ENCODE data around the gene MYO5C. TPM values are rescaled to one million over a fixed set of nuclear protein-coding genes. Genes with fewer than 3 reads are reported as not detected.

The MYO5C gene
- total RNA-seq, 1 experiment from 2014 or later: 48.1 TPM

GRCh38 chr15:52185151-52185561 is 110.4 kb downstream of the MYO5C start:
- Mint-ChIP-seq H3K27me3 (ENCODE audit: unreplicated experiment) (no peaks in the 10 kb centered on the region), H3K9me3 (ENCODE audit: low read depth, unreplicated experiment) (no peaks in the 10 kb centered on the region), H3K4me1 (ENCODE audit: low read depth, unreplicated experiment) (peaks cover 27% of the 10 kb centered on the region), H3K36me3 (ENCODE audit: insufficient read depth, unreplicated experiment) (peaks cover 16% of the 10 kb centered on the region), H3K4me3 (ENCODE audit: low read depth, unreplicated experiment) (peak overlapping the region; percentile 57), H3K27ac (ENCODE audit: unreplicated experiment) (peak overlapping the region; percentile 93)
- CTCF ChIA-PET: interaction anchor here (1.0 to 2.6 kb wide), 4 partner anchors 23 to 213 kb away, joined by 3 to 21 read pairs (median 8); partner anchors contain the start of gene LEO1
- TF ChIP-seq CTCF (IDR thresholded peaks at IDR 0.05; ENCODE audit: unreplicated experiment): no peak
- DNase-seq: peak; percentile 63
- intact Hi-C loops (cut with micrococcal nuclease; ENCODE audit: unreplicated experiment): no loop called here
- BruUV-seq (replicated peaks): no TSS peak

- Mint-ChIP-seq H3K27me3 (ENCODE audit: unreplicated experiment) (no peaks in the 10 kb centered on the region), H3K9me3 (ENCODE audit: low read depth, unreplicated experiment) (no peaks in the 10 kb centered on the region), H3K4me1 (ENCODE audit: low read depth, unreplicated experiment) (peaks cover 27% of the 10 kb centered on the region), H3K4me3 (ENCODE audit: low read depth, unreplicated experiment) (peak overlapping the region; percentile 57), H3K36me3 (ENCODE audit: insufficient read depth, unreplicated experiment) (peaks cover 20% of the 10 kb centered on the region), H3K27ac (ENCODE audit: unreplicated experiment) (peak overlapping the region; percentile 93)
- TF ChIP-seq CTCF (IDR thresholded peaks at IDR 0.05; ENCODE audit: unreplicated experiment): no peak
- CTCF ChIA-PET: interaction anchor here (1.0 to 2.6 kb wide), 6 partner anchors 24 to 494 kb away, joined by 3 to 21 read pairs (median 5); partner anchors contain the start of gene LEO1
- intact Hi-C loops (cut with micrococcal nuclease; ENCODE audit: unreplicated experiment): loop anchor here (5.0 kb wide), 1 partner anchor 43 kb away; no protein-coding TSS in a partner anchor
- BruUV-seq (replicated peaks): no TSS peak
- DNase-seq: peak; percentile 48
These were observed 110.9 kb downstream of the MYO5C start for GRCh38 chr15:52184721-52185120.

- no peaks in the 10 kb centered on the region for H3K9me3 Mint-ChIP-seq (ENCODE audit: low read depth, unreplicated experiment)
- peaks cover 24% of the 10 kb centered on the region for H3K36me3 Mint-ChIP-seq (ENCODE audit: insufficient read depth, unreplicated experiment)
- no peak for TF ChIP-seq CTCF (IDR thresholded peaks at IDR 0.05; ENCODE audit: unreplicated experiment)
- intact Hi-C loops (cut with micrococcal nuclease; ENCODE audit: unreplicated experiment): loop anchor here (1.0 to 5.0 kb wide), 2 partner anchors 25 to 44 kb away; no protein-coding TSS in a partner anchor
- peak; percentile 64 for DNase-seq
- H3K27me3 Mint-ChIP-seq (ENCODE audit: unreplicated experiment): no peaks in the 10 kb centered on the region
- no peak overlapping the region for H3K27ac Mint-ChIP-seq (ENCODE audit: unreplicated experiment)
- H3K4me3 Mint-ChIP-seq (ENCODE audit: low read depth, unreplicated experiment): no peak overlapping the region
- CTCF ChIA-PET: interaction anchor here (0.7 to 2.6 kb wide), 6 partner anchors 25 to 495 kb away, joined by 3 to 21 read pairs (median 5); no protein-coding TSS in a partner anchor
- peaks cover 27% of the 10 kb centered on the region for H3K4me1 Mint-ChIP-seq (ENCODE audit: low read depth, unreplicated experiment)
- no TSS peak for BruUV-seq (replicated peaks)
These were observed 111.9 kb downstream of the MYO5C start for GRCh38 chr15:52183562-52184173.

GRCh38 chr15:52181938-52182780 is 113.4 kb downstream of the MYO5C start:
- H3K36me3 Mint-ChIP-seq (ENCODE audit: insufficient read depth, unreplicated experiment): peaks cover 29% of the 10 kb centered on the region
- TF ChIP-seq CTCF (IDR thresholded peaks at IDR 0.05; ENCODE audit: unreplicated experiment): no peak
- no peak overlapping the region for H3K4me3 Mint-ChIP-seq (ENCODE audit: low read depth, unreplicated experiment)
- intact Hi-C loops (cut with micrococcal nuclease; ENCODE audit: unreplicated experiment): loop anchor here (5.0 kb wide), 1 partner anchor 45 kb away; no protein-coding TSS in a partner anchor
- no peaks in the 10 kb centered on the region for H3K9me3 Mint-ChIP-seq (ENCODE audit: low read depth, unreplicated experiment)
- peaks cover 27% of the 10 kb centered on the region for H3K4me1 Mint-ChIP-seq (ENCODE audit: low read depth, unreplicated experiment)
- no peaks in the 10 kb centered on the region for H3K27me3 Mint-ChIP-seq (ENCODE audit: unreplicated experiment)
- CTCF ChIA-PET: no interaction called here
- no peak for DNase-seq
- H3K27ac Mint-ChIP-seq (ENCODE audit: unreplicated experiment): no peak overlapping the region
- no TSS peak for BruUV-seq (replicated peaks)

Measured in Calu3 (cell line).